Ishikawa (cell line): ENCODE results near the gene ITPR2.

Experiments used
- CREB1 ChIP-seq: IDR thresholded peaks from 2 replicates; pipeline ENCODE4 v1.6.1; 2012; ENCODE audit warnings: low read depth
- EP300 ChIP-seq: IDR thresholded peaks from 2 replicates; pipeline ENCODE4 v1.6.1; 2012; ENCODE audit warnings: borderline replicate concordance
- NFIC ChIP-seq: IDR thresholded peaks from 2 replicates; pipeline ENCODE4 v1.6.1; 2012
- REST ChIP-seq: IDR thresholded peaks from 2 replicates; pipeline ENCODE4 v1.6.1; 2012; ENCODE audit warnings: low read depth, mild to moderate bottlenecking
- TEAD4 ChIP-seq: IDR thresholded peaks from 2 replicates; pipeline ENCODE4 v1.6.1; 2012
- USF1 ChIP-seq: IDR thresholded peaks from 2 replicates; pipeline ENCODE4 v1.6.1; 2012
- YY1 ChIP-seq: IDR thresholded peaks from 2 replicates; pipeline ENCODE4 v1.6.1; 2012; ENCODE audit warnings: low read depth

GRCh38 chr12:26620907-26621306 lies 212.1 kb downstream of the ITPR2 start:
- TF ChIP-seq NFIC = no peak
- no peak for TF ChIP-seq TEAD4
- no peak for TF ChIP-seq REST
- no peak for TF ChIP-seq YY1
- no peak for TF ChIP-seq USF1
- TF ChIP-seq EP300 = no peak
- TF ChIP-seq CREB1 = no peak
